ENCODE measurements around the gene SHISA2. TPM values are rescaled to one million over a fixed set of nuclear protein-coding genes. Genes with fewer than 3 reads are reported as not detected.
A peak's percentile ranks its signal among the peaks of the same experiment; 100 is the strongest.
"Not testable (repeated sequence)": the region's sequence is repeated elsewhere in the genome, so short reads cannot be mapped to it uniquely, and the experiment has no call there.

Gene SHISA2
- under 1 TPM; 0.52 to 0.69 TPM for total RNA-seq

- intact Hi-C loops (cut with micrococcal nuclease) = loop anchor here (2.0 to 5.0 kb wide), 3 partner anchors 79 to 204 kb away; no protein-coding TSS in a partner anchor
- Mint-ChIP-seq H3K27ac (no peak within 1 kb of the TSS), H3K9me3 (no peaks in the 10 kb centered on the region), H3K27me3 (ENCODE audit: low read depth) (peaks cover 15% of the 10 kb centered on the region), H3K4me1 (ENCODE audit: low read depth) (peaks cover 19% of the 10 kb centered on the region), H3K4me3 (peak within 1 kb of the TSS; percentile 66), H3K36me3 (ENCODE audit: low read depth) (no peaks in the 10 kb centered on the region)
- CTCF ChIA-PET = no interaction called here
- DNase-seq = peak; percentile 34
Measured at GRCh38 chr13:26051657-26052311, at the start of gene SHISA2. Gene SHISA2 (minus strand): TSS chr13:26052016. CDS start chr13:26050975, 1,041 bp downstream.

GRCh38 chr13:26095846-26096610 is 44.2 kb upstream of the SHISA2 start:
- H3K9me3 Mint-ChIP-seq = peaks cover 2% of the 10 kb centered on the region
- H3K4me1 Mint-ChIP-seq (ENCODE audit: low read depth) = no peaks in the 10 kb centered on the region
- intact Hi-C loops (cut with micrococcal nuclease) = no loop called here
- peaks cover 30% of the 10 kb centered on the region for H3K27me3 Mint-ChIP-seq (ENCODE audit: low read depth)
- DNase-seq = no peak
- CTCF ChIA-PET = no interaction called here
- H3K36me3 Mint-ChIP-seq (ENCODE audit: low read depth) = no peaks in the 10 kb centered on the region
- H3K4me3 Mint-ChIP-seq = no peak overlapping the region
- H3K27ac Mint-ChIP-seq = no peak overlapping the region

- DNase-seq = no peak
- CTCF ChIA-PET = no interaction called here
- intact Hi-C loops (cut with micrococcal nuclease) = no loop called here
- peaks cover 2% of the 10 kb centered on the region for H3K9me3 Mint-ChIP-seq
- H3K27ac Mint-ChIP-seq = no peak overlapping the region
- H3K27me3 Mint-ChIP-seq (ENCODE audit: low read depth) = peaks cover 30% of the 10 kb centered on the region
- no peaks in the 10 kb centered on the region for H3K36me3 Mint-ChIP-seq (ENCODE audit: low read depth)
- H3K4me3 Mint-ChIP-seq = no peak overlapping the region
- H3K4me1 Mint-ChIP-seq (ENCODE audit: low read depth) = no peaks in the 10 kb centered on the region
Measured at GRCh38 chr13:26095338-26095737, 43.5 kb upstream of the SHISA2 start.

- H3K27ac Mint-ChIP-seq; H3K4me3 Mint-ChIP-seq; H3K9me3 Mint-ChIP-seq; H3K4me1 Mint-ChIP-seq (ENCODE audit: low read depth); H3K36me3 Mint-ChIP-seq (ENCODE audit: low read depth); DNase-seq; CTCF ChIA-PET: not testable (repeated sequence)
- H3K27me3 Mint-ChIP-seq (ENCODE audit: low read depth) = peaks cover 15% of the 10 kb centered on the region
- intact Hi-C loops (cut with micrococcal nuclease) = loop anchor here (5.0 kb wide), 1 partner anchor 1075 kb away; no protein-coding TSS in a partner anchor
Measured at GRCh38 chr13:26076821-26077220, 25.0 kb upstream of the SHISA2 start.

GRCh38 chr13:26075498-26075897 is 23.7 kb upstream of the SHISA2 start:
- DNase-seq = no peak
- H3K4me3 Mint-ChIP-seq = no peak overlapping the region
- no peak overlapping the region for H3K27ac Mint-ChIP-seq
- no peaks in the 10 kb centered on the region for H3K36me3 Mint-ChIP-seq (ENCODE audit: low read depth)
- no peaks in the 10 kb centered on the region for H3K4me1 Mint-ChIP-seq (ENCODE audit: low read depth)
- peaks cover 19% of the 10 kb centered on the region for H3K27me3 Mint-ChIP-seq (ENCODE audit: low read depth)
- no peaks in the 10 kb centered on the region for H3K9me3 Mint-ChIP-seq
- intact Hi-C loops (cut with micrococcal nuclease) = loop anchor here (5.0 kb wide), 1 partner anchor 1073 kb away; no protein-coding TSS in a partner anchor
- CTCF ChIA-PET = no interaction called here

GRCh38 chr13:26074706-26075105 is 22.9 kb upstream of the SHISA2 start:
- H3K27me3 Mint-ChIP-seq (ENCODE audit: low read depth) = peaks cover 22% of the 10 kb centered on the region
- CTCF ChIA-PET = interaction anchor here (0.6 to 0.9 kb wide), 2 partner anchors 12 to 114 kb away, joined by 3 read pairs; no protein-coding TSS in a partner anchor
- intact Hi-C loops (cut with micrococcal nuclease) = loop anchor here (5.0 kb wide), 1 partner anchor 1072 kb away; no protein-coding TSS in a partner anchor
- no peak overlapping the region for H3K27ac Mint-ChIP-seq
- no peak for DNase-seq
- H3K4me1 Mint-ChIP-seq (ENCODE audit: low read depth) = no peaks in the 10 kb centered on the region
- no peaks in the 10 kb centered on the region for H3K36me3 Mint-ChIP-seq (ENCODE audit: low read depth)
- no peaks in the 10 kb centered on the region for H3K9me3 Mint-ChIP-seq
- no peak overlapping the region for H3K4me3 Mint-ChIP-seq

- not testable (repeated sequence) for H3K4me3 Mint-ChIP-seq; H3K36me3 Mint-ChIP-seq (ENCODE audit: low read depth); H3K4me1 Mint-ChIP-seq (ENCODE audit: low read depth); DNase-seq; H3K27ac Mint-ChIP-seq; H3K9me3 Mint-ChIP-seq
- peaks cover 22% of the 10 kb centered on the region for H3K27me3 Mint-ChIP-seq (ENCODE audit: low read depth)
- intact Hi-C loops (cut with micrococcal nuclease) = loop anchor here (1.0 kb wide), 2 partner anchors 243 to 498 kb away; no protein-coding TSS in a partner anchor
- CTCF ChIA-PET = interaction anchor here (1.2 to 3.5 kb wide), 3 partner anchors 12 to 498 kb away, joined by 3 to 16 read pairs (median 4); no protein-coding TSS in a partner anchor
Measured at GRCh38 chr13:26072335-26072734, 20.5 kb upstream of the SHISA2 start.

- CTCF ChIA-PET = interaction anchor here (1.3 to 3.5 kb wide), 2 partner anchors 242 to 497 kb away, joined by 3 to 16 read pairs; no protein-coding TSS in a partner anchor
- intact Hi-C loops (cut with micrococcal nuclease) = loop anchor here (1.0 kb wide), 2 partner anchors 242 to 497 kb away; no protein-coding TSS in a partner anchor
- peaks cover 22% of the 10 kb centered on the region for H3K27me3 Mint-ChIP-seq (ENCODE audit: low read depth)
Measured at GRCh38 chr13:26071691-26072090, 19.9 kb upstream of the SHISA2 start.

GRCh38 chr13:26069642-26070041 is 17.8 kb upstream of the SHISA2 start:
- H3K4me1 Mint-ChIP-seq (ENCODE audit: low read depth); H3K36me3 Mint-ChIP-seq (ENCODE audit: low read depth); H3K9me3 Mint-ChIP-seq; DNase-seq; H3K27ac Mint-ChIP-seq; H3K4me3 Mint-ChIP-seq: not testable (repeated sequence)
- intact Hi-C loops (cut with micrococcal nuclease) = loop anchor here (10.0 kb wide), 1 partner anchor 395 kb away; no protein-coding TSS in a partner anchor
- CTCF ChIA-PET = interaction anchor here (2.3 kb wide), 1 partner anchor 495 kb away, joined by 14 read pairs; no protein-coding TSS in a partner anchor
- H3K27me3 Mint-ChIP-seq (ENCODE audit: low read depth) = peaks cover 11% of the 10 kb centered on the region

More at GRCh38 chr13:26071691-26072090, 19.9 kb upstream of the SHISA2 start:
- Mint-ChIP-seq H3K36me3 (ENCODE audit: low read depth) (no peaks in the 10 kb centered on the region), H3K27ac (no peak overlapping the region), H3K9me3 (no peaks in the 10 kb centered on the region), H3K4me1 (ENCODE audit: low read depth) (no peaks in the 10 kb centered on the region), H3K4me3 (no peak overlapping the region)
- DNase-seq = no peak

GRCh38 chr13:26068372-26068771 is 16.6 kb upstream of the SHISA2 start:
- not testable (repeated sequence) for H3K4me1 Mint-ChIP-seq (ENCODE audit: low read depth); H3K9me3 Mint-ChIP-seq; H3K4me3 Mint-ChIP-seq; DNase-seq; H3K27me3 Mint-ChIP-seq (ENCODE audit: low read depth); H3K36me3 Mint-ChIP-seq (ENCODE audit: low read depth); H3K27ac Mint-ChIP-seq
- intact Hi-C loops (cut with micrococcal nuclease) = loop anchor here (10.0 kb wide), 1 partner anchor 394 kb away; no protein-coding TSS in a partner anchor
- CTCF ChIA-PET = interaction anchor here (1.0 to 3.6 kb wide), 3 partner anchors 239 to 494 kb away, joined by 4 to 14 read pairs (median 8); no protein-coding TSS in a partner anchor

- Mint-ChIP-seq H3K9me3 (no peaks in the 10 kb centered on the region), H3K36me3 (ENCODE audit: low read depth) (no peaks in the 10 kb centered on the region), H3K27ac (no peak overlapping the region), H3K27me3 (ENCODE audit: low read depth) (peaks cover 9% of the 10 kb centered on the region), H3K4me1 (ENCODE audit: low read depth) (no peaks in the 10 kb centered on the region), H3K4me3 (no peak overlapping the region)
- intact Hi-C loops (cut with micrococcal nuclease) = loop anchor here (10.0 kb wide), 1 partner anchor 393 kb away; no protein-coding TSS in a partner anchor
- no peak for DNase-seq
- CTCF ChIA-PET = interaction anchor here (1.0 to 3.6 kb wide), 3 partner anchors 239 to 493 kb away, joined by 4 to 14 read pairs (median 8); no protein-coding TSS in a partner anchor
Measured at GRCh38 chr13:26067601-26068000, 15.8 kb upstream of the SHISA2 start.

- CTCF ChIA-PET = interaction anchor here (1.5 to 3.6 kb wide), 2 partner anchors 237 to 244 kb away, joined by 5 to 8 read pairs; no protein-coding TSS in a partner anchor
- intact Hi-C loops (cut with micrococcal nuclease) = loop anchor here (10.0 kb wide), 1 partner anchor 392 kb away; no protein-coding TSS in a partner anchor
Measured at GRCh38 chr13:26066492-26066891, 14.7 kb upstream of the SHISA2 start.

More at GRCh38 chr13:26066492-26066891, 14.7 kb upstream of the SHISA2 start:
- H3K36me3 Mint-ChIP-seq (ENCODE audit: low read depth); H3K27ac Mint-ChIP-seq; H3K4me3 Mint-ChIP-seq; DNase-seq; H3K27me3 Mint-ChIP-seq (ENCODE audit: low read depth); H3K4me1 Mint-ChIP-seq (ENCODE audit: low read depth); H3K9me3 Mint-ChIP-seq: not testable (repeated sequence)
